GM12892 (cell line): ENCODE results near the gene IL17A. TPM values are rescaled to one million over a fixed set of nuclear protein-coding genes. Genes with fewer than 3 reads are reported as not detected.

ENCODE experiments used
- DNase-seq: peaks from one replicate; pipeline ENCODE4 v3.0.0; 2011; ENCODE audit not compliant: insufficient read length
- FAIRE-seq: peaks from 2 replicates; lab custom pipeline; 2011; peaks lifted over from hg19 to GRCh38; lab: Jason Lieb, UNC
- POLR2A ChIP-seq: IDR thresholded peaks from 2 replicates; pipeline ENCODE4 v1.6.1; 2011; ENCODE audit warnings: low read depth, low read length, control low read depth
- POLR2AphosphoS5 ChIP-seq: IDR thresholded peaks from 2 replicates; pipeline ENCODE4 v1.6.1; 2011; ENCODE audit warnings: low read depth, low read length, control low read depth
- TAF1 ChIP-seq: IDR thresholded peaks from 2 replicates; pipeline ENCODE4 v1.6.1; 2011; ENCODE audit warnings: low read depth, mild to moderate bottlenecking, control low read depth, low read length, borderline replicate concordance
- polyA plus RNA-seq: library from polyadenylated mRNA; unstranded; fragments of >200 nt; gene quantifications from one replicate; pipeline ENCODE4 v1.2.1, GENCODE V29; 2012; ENCODE audit warnings: missing spikeins, inconsistent platforms; ENCODE audit not compliant: missing spikeins

The IL17A gene
- polyA plus RNA-seq: not detected

DNA sequence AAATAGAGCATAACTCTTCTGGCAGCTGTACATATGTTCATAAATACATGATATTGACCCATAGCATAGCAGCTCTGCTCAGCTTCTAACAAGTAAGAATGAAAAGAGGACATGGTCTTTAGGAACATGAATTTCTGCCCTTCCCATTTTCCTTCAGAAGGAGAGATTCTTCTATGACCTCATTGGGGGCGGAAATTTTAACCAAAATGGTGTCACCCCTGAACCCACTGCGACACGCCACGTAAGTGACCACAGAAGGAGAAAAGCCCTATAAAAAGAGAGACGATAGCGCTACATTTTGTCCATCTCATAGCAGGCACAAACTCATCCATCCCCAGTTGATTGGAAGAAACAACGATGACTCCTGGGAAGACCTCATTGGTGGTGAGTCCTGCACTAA lies at the start of gene IL17A:
Gene IL17A (plus strand): TSS at position 301 of the 400 bp plus-strand sequence. CDS start 57 bp downstream, at position 358.
- TF ChIP-seq POLR2AphosphoS5 (no peak), POLR2A (no peak)
- no peak for FAIRE-seq
- no peak for DNase-seq

DNA sequence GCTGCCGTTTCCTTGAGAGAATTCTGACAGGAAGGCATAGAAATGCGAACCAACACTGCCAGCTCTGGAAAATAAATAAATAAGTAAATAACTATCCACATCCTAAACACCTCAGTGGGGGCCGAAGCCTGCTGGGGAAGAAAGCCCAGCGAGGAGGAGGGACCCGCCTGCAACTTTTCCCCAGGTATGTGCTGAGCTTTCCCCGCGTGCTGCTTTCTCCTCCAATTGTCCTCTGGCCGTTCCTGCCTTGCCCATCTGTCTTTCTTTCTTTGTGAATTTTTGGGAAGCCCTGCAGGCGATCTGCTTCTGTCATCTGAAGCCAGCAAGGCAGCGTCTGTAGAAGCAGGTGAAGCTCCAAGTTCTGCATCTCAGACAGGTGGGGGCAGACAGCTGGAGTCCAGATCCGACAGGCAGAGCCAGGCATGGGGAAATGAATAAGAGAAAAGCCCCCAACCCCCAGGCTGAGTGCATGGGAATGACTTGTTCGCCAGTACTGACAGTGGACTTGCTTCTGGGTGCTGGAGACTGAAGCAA lies 49.2 kb upstream of the IL17A start:
- TF ChIP-seq POLR2A (no peak), TAF1 (no peak), POLR2AphosphoS5 (no peak)
- DNase-seq (no peak), FAIRE-seq (no peak)

DNA sequence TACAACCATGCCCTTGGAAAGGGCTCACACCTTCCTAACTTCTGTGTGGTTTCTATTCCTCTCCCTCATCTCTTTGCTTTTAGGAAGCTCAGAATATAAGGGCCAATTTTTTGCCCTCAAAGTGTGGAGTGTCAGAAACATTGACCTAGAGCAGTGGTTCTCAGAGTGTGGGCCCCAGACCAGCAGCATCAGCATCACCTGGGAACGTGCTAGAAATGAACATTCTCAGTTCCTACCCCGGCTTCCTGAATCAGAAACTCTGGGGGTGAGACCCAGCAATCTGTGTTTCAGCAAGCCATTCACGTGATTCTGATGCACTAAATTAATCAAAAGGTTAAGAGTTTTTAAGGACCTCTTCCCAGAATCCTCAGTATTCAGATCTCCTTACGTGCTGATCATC lies 47.9 kb upstream of the IL17A start:
- TF ChIP-seq POLR2AphosphoS5 (no peak), TAF1 (no peak), POLR2A (no peak)
- FAIRE-seq (peak; percentile 53), DNase-seq (no peak)

DNA sequence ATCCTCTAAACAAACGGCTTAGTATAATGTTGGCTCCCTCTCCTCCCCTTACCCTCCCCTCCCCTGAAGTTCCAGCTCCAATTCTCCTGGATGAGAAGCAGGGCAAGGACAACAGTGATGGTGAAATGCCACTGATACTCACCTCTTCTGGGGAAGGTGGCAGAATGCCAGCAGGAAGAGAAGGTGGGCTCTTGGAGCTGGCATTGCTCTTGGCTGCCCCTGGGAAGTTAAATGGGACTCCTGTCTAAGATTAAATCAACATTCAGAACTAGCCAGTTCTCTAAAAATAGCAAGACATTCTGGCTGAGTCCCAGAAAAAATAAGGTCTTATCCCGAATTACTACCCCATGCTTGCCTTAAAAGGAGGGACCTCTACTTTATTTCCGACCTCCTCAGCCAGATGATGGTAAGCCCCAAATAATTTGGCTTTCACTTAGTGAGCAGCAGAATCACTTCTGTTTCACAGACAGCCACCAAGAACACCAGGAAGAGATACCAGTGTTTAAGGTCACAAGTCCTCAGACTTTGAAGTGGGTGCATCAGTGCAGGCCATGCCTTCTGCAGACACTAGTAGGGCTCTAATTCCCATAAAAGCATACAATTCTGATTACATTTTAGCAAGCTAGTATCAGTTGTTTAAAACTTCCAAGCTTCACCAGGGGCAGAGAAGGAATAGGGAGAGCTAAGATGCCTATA lies 46.0 kb upstream of the IL17A start:
- FAIRE-seq: no peak
- no peak for DNase-seq
- TF ChIP-seq POLR2AphosphoS5 (no peak), TAF1 (no peak), POLR2A (no peak)

DNA sequence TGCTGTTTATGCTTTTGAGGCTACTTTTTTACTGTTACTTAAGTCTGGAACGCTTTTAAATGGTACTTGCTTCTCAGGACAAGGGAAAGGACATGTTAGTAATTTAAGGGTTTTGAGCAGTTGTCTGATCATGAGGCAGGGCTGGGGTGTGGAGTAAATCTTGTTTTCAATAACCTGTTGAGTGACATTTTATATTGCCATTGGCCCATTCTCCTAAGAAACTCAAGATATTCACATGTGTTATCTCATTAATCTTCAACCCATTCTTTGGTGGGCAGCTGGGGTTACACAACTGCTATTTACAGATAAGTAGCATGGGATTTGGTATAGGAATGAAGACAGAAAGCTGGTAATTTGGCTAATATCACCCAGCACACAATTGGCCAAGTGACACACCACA lies 44.6 kb upstream of the IL17A start:
- no peak for TF ChIP-seq TAF1
- TF ChIP-seq POLR2A: no peak
- TF ChIP-seq POLR2AphosphoS5: no peak
- FAIRE-seq: no peak
- DNase-seq: no peak

DNA sequence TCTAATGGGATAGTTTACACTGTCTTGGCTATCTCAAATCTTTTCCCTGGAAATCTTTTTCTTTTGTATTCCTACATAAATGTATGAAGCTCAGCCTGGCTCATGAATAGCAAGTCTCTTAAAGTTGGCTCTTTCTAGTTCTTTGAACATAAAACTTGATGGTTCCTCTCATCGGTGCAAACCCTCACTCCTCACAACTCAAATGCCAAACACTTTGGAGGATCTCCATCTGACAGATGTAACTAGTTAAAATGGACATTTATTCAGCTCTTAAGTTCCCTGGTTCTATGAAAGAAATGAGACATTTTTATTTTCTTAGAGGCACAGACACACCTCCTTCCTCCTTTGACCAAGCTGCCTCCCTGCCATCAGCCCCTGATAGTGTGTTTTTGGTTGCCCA lies 43.6 kb upstream of the IL17A start:
- DNase-seq (no peak), FAIRE-seq (no peak)
- no peak for TF ChIP-seq POLR2A
- no peak for TF ChIP-seq TAF1
- TF ChIP-seq POLR2AphosphoS5: no peak

DNA sequence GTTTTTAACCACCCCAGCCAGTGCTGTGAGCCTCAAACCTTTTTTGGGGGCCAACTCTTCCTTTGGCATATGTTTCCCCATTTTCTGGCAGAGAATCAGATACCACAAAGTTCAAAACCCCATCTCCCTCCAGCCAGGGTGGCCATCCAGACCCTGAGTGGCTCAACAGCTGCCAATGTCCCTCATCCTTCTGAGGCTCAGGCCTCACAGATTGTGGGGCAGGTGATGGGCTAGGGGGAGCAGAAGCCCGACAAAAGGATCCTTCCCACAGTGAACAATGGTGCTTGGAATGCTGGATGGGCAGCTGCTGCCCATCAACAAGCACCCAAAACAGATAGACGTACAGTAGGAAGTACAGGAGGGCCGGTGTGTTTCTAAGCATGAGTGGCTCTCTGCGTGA lies 42.6 kb upstream of the IL17A start:
- DNase-seq: no peak
- FAIRE-seq: no peak
- no peak for TF ChIP-seq POLR2A
- no peak for TF ChIP-seq TAF1
- TF ChIP-seq POLR2AphosphoS5: no peak

DNA sequence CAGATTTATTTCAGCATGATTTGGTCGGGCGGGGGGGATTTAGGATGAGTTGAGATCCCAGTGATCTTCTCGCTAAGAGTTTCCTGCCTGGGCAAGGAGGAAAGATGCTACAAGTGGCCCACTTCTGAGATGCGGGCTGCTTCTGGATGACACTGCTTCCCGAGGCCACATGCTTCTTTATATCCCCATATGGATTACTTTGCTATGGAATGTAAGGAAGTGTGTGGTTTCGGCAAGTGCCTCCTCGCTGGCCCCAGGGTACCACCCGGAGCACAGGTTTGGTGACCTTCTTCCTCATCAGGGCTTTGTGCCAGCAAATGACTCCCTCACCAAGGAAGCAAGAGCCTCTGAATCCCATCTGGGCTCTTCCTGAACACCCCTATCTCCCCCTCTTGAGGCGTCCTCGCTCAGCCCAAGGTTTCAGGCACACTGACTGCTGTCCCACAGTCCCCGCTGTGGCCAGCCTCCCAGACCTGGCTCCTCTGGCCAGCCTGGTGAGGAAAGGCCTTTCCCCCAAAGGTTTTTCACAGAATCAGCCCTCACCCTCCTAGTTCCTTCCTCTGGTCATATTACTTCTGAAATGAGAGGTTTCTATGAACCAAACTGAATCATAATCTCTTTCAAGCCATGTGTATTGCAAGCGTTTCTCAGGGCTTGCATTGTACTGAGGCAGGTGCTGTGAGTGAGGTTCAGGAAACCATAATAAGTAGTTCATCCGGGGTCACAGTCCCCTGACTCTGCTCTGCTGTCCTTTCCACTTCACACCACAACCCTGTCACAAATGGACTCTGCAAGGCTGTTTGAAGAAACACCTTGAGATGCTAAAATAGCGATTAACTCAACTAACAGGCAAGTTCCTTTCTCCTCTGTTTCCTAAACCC lies 41.7 kb upstream of the IL17A start:
- no peak for TF ChIP-seq POLR2AphosphoS5
- no peak for TF ChIP-seq TAF1
- no peak for TF ChIP-seq POLR2A
- no peak for FAIRE-seq
- DNase-seq: no peak

DNA sequence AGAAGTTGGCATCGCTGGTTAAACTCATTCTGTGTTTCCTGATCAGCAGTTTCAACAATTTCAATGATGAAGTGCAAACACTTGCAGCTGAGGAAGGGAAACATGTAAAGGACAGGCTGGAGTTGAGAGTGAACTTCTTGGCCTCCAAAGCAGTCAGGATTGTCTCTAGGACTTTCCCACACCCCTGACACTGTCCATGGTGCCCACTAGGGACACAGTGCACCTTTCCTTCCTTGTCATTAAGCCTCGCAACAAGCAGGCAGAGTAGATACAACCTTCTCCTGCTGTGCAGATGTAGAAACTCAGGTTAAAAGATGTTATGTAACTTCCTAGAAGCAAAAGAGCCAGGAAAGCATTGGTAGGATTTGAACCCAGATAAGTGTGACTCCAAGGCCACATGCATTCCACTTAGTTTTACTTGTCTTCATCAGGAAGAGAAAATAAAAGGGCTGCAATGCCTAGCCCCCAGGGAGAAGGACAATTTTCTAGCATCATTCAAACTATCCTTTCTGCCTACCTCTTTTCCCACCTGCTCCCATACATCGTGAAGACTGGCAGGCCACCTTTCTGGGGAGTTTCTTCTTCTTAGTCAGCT lies 39.2 kb upstream of the IL17A start:
- FAIRE-seq (no peak), DNase-seq (no peak)
- TF ChIP-seq POLR2A: no peak
- TF ChIP-seq POLR2AphosphoS5: no peak
- no peak for TF ChIP-seq TAF1

DNA sequence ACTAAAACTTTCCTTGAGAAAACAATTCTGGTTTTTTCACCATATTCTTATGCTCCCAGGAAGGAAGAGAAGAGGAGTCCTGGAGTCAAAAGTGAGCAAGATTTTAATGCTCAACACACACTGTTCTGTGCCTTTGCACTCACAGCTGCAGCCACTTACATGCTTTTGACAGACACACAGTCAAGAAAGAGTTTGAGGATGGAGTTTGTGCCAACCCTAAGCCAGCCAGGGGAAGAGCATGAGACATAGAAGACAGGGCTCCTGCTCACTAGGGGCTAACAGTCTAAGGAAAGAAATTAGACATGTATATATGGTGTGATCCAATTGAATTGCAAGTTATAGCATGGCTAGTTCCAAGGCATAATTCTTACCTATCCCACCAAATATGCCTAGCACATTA lies 37.1 kb upstream of the IL17A start:
- TF ChIP-seq POLR2AphosphoS5 (no peak), POLR2A (no peak), TAF1 (no peak)
- no peak for FAIRE-seq
- no peak for DNase-seq

DNA sequence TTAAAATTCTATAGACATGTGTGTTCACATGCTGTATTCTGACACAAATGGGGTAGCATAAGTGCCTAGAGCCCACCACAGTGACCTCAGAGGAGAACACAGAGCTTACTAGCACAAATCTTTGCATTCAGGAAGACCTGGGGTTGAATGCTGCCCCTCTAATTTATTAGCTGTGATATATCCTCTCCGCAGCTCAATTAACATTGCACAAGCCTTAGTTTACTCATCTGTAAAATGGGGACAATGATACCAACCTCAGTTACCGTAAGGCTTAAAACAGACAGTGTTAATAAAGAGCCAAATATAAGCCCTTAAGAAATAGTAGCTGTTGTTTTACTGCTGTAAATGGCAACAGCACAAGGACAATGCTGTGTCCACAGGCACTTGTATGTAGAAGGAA lies 36.2 kb upstream of the IL17A start:
- FAIRE-seq (no peak), DNase-seq (no peak)
- TF ChIP-seq POLR2A: no peak
- no peak for TF ChIP-seq POLR2AphosphoS5
- no peak for TF ChIP-seq TAF1
